ENCODE measurements around the gene LAMA2. TPM values are rescaled to one million over a fixed set of nuclear protein-coding genes. Genes with fewer than 3 reads are reported as not detected.

Gene LAMA2, protein sequence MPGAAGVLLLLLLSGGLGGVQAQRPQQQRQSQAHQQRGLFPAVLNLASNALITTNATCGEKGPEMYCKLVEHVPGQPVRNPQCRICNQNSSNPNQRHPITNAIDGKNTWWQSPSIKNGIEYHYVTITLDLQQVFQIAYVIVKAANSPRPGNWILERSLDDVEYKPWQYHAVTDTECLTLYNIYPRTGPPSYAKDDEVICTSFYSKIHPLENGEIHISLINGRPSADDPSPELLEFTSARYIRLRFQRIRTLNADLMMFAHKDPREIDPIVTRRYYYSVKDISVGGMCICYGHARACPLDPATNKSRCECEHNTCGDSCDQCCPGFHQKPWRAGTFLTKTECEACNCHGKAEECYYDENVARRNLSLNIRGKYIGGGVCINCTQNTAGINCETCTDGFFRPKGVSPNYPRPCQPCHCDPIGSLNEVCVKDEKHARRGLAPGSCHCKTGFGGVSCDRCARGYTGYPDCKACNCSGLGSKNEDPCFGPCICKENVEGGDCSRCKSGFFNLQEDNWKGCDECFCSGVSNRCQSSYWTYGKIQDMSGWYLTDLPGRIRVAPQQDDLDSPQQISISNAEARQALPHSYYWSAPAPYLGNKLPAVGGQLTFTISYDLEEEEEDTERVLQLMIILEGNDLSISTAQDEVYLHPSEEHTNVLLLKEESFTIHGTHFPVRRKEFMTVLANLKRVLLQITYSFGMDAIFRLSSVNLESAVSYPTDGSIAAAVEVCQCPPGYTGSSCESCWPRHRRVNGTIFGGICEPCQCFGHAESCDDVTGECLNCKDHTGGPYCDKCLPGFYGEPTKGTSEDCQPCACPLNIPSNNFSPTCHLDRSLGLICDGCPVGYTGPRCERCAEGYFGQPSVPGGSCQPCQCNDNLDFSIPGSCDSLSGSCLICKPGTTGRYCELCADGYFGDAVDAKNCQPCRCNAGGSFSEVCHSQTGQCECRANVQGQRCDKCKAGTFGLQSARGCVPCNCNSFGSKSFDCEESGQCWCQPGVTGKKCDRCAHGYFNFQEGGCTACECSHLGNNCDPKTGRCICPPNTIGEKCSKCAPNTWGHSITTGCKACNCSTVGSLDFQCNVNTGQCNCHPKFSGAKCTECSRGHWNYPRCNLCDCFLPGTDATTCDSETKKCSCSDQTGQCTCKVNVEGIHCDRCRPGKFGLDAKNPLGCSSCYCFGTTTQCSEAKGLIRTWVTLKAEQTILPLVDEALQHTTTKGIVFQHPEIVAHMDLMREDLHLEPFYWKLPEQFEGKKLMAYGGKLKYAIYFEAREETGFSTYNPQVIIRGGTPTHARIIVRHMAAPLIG (N-terminal part only)
- total RNA-seq = 0.47 and 0.64 TPM in 2 replicates

DNA sequence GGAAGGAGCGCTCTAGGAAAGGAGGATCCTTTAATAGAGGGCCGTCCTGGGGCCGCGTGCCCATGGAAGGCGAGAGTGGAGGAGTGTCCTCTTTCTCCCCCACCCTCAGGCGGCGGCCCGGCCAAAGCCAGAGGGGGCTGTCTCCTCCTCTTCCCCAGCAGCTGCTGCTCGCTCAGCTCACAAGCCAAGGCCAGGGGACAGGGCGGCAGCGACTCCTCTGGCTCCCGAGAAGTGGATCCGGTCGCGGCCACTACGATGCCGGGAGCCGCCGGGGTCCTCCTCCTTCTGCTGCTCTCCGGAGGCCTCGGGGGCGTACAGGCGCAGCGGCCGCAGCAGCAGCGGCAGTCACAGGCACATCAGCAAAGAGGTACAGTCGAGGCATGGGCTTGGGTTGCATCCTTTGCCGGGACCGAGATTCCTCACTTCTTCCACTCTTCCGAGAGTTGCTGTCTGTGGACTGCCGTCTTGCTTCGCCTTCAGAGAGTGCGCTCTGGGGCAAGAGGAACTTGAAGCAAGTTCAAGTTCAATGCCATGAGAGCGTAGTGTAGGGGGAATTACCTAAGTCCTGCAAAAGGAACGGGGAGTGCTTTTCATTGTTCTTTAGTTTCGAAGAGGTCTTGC lies at the start of gene LAMA2:
Gene LAMA2 (plus strand): TSS at position 148 of the 621 bp plus-strand sequence. CDS start 108 bp downstream, at position 256.
- Mint-ChIP-seq H3K27me3 (peaks cover 25% of the 10 kb centered on the region), H3K27ac (no peak within 1 kb of the TSS), H3K4me3 (no peak within 1 kb of the TSS), H3K36me3 (ENCODE audit: low read depth) (no peaks in the 10 kb centered on the region), H3K4me1 (peaks cover 3% of the 10 kb centered on the region), H3K9me3 (no peaks in the 10 kb centered on the region)
- intact Hi-C loops (cut with micrococcal nuclease) = no loop called here
- no peak for DNase-seq

DNA sequence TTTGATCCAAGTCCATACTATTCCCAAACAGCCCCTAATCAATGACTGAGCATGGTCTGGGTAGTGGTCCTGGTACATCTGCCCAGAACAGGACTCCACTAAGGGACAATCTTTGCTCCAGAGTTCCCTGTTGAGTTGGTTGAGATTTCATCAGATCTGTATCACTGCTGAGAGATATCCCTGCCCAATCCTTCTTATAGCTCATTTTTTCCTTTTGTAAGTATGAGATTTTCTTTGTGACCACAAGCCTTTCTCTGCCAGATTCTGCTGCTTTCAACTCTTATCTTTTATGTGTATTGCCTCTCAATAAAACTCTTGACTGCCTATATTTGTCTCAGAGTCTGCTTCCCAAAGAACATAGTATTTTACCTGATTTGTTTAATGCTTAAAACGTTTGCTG lies 46.2 kb upstream of the LAMA2 start:
- Mint-ChIP-seq H3K27ac (no peak overlapping the region), H3K36me3 (ENCODE audit: low read depth) (no peaks in the 10 kb centered on the region), H3K4me1 (no peaks in the 10 kb centered on the region), H3K27me3 (no peaks in the 10 kb centered on the region), H3K4me3 (no peak overlapping the region), H3K9me3 (no peaks in the 10 kb centered on the region)
- DNase-seq = no peak
- intact Hi-C loops (cut with micrococcal nuclease) = no loop called here

DNA sequence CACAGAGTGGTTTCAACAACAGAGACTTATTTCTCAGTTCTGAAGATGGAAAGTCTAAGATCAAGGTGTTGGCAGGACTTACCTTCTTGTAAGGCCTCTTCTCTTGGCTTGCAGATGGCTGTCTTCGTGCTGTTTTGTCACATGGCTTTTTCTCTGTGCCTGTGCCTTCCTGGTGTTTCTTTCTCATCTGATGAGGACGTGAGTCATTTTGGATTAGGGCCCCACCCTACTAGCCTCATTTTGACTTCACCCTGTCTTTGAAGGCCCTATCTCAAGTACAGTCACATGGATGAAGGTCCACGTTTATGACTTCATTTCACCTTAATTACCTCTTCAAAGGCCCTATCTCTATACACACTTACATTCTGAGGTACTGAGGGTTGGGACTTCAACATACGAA lies 41.4 kb upstream of the LAMA2 start:
- Mint-ChIP-seq H3K4me3 (no peak overlapping the region), H3K27ac (no peak overlapping the region), H3K4me1 (no peaks in the 10 kb centered on the region), H3K36me3 (ENCODE audit: low read depth) (no peaks in the 10 kb centered on the region), H3K27me3 (no peaks in the 10 kb centered on the region), H3K9me3 (no peaks in the 10 kb centered on the region)
- no peak for DNase-seq
- intact Hi-C loops (cut with micrococcal nuclease) = no loop called here

DNA sequence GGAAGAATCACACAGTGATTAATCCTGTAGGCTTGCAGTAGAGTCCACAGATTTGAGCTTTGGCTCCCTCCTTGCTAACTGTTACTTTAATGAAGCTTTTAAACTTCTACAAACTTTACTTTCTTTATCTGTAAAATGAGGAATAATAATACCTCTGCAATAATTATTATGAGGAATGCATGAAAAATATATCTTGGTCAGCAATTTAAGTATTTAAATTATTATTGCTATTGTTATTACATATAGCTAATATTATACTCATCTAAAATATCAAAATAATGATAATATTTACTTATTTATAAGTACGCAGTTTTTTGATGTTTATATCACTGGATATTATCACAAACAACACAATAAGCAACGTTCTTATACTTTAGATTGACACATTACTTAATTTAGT lies 38.3 kb upstream of the LAMA2 start:
- DNase-seq = no peak
- Mint-ChIP-seq H3K4me1 (no peaks in the 10 kb centered on the region), H3K9me3 (no peaks in the 10 kb centered on the region), H3K27ac (no peak overlapping the region), H3K36me3 (ENCODE audit: low read depth) (no peaks in the 10 kb centered on the region), H3K4me3 (no peak overlapping the region), H3K27me3 (no peaks in the 10 kb centered on the region)
- intact Hi-C loops (cut with micrococcal nuclease) = no loop called here

DNA sequence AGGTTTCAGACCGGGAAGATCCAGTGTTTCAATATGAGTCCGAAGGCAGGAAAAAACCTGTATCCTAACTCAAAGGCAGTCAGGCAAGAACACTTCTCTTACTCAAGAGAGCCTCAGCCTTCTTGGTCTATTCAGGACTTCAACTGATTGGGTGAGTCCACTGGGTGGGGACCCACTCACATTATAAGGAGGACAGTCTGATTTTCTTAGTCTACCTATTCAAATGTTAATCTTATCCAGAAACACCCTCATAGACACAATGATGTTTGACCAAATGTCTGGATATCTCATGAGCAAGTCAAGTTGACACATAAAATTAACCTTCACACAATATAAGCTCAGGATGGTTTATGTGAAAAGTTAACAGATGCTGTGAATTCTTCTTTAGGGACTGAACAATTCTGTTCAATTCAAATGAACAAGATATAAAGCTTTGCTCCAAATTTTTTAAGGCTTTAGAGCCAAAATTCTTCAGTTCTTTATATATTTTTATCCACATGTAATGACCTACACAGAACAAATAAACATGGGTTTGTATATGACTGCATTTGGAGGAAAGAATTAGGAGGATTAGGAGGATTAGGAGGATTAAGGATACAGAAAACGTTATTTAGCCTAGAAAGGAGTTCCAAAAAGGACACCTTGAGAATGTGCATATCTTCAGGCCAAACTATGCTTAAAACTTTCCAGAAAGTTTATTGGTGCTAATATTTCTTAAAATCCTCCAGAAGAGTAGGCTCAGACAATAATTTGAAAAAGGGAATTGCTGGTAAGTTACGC lies 35.3 kb upstream of the LAMA2 start:
- H3K27me3 Mint-ChIP-seq = no peaks in the 10 kb centered on the region
- no peak overlapping the region for H3K27ac Mint-ChIP-seq
- H3K4me3 Mint-ChIP-seq = no peak overlapping the region
- no peaks in the 10 kb centered on the region for H3K4me1 Mint-ChIP-seq
- no peaks in the 10 kb centered on the region for H3K9me3 Mint-ChIP-seq
- DNase-seq = no peak
- H3K36me3 Mint-ChIP-seq (ENCODE audit: low read depth) = no peaks in the 10 kb centered on the region
- intact Hi-C loops (cut with micrococcal nuclease) = no loop called here

DNA sequence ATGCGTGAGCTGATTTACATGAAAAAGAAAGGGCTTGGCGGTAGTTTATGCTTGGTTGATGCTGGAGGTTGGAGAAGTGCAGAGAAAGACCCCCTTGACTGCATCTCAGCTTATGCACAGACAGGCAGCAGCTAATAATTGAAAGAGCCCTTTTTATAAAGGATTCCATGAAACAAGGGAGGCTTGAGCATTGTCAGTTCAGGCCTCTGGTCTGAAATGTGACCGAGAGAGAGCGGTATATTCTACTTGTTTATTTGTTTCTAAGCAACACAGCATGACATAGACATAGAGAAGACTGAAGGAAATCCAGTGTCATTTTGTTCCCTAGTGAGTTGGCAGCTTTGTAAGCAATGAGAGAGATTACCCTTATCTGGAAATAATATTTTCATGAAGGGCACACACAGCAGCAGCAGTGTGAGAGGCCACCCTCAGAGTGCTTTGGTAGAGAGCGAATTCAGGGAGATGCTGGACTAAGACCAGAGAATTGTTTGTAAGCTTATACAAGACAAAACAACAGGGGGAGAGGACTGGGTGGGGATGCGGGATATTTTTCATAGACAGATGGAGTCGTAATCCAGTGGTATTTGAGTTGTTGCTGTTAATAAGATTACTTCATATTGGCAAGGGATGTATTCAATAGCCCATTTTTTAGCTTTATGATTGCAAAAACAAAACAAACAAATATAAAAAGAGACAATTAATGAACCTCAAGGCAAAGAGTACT lies 34.6 kb upstream of the LAMA2 start:
- H3K36me3 Mint-ChIP-seq (ENCODE audit: low read depth) = no peaks in the 10 kb centered on the region
- DNase-seq = no peak
- no peaks in the 10 kb centered on the region for H3K4me1 Mint-ChIP-seq
- H3K27me3 Mint-ChIP-seq = no peaks in the 10 kb centered on the region
- no peaks in the 10 kb centered on the region for H3K9me3 Mint-ChIP-seq
- H3K4me3 Mint-ChIP-seq = no peak overlapping the region
- intact Hi-C loops (cut with micrococcal nuclease) = no loop called here
- H3K27ac Mint-ChIP-seq = no peak overlapping the region

DNA sequence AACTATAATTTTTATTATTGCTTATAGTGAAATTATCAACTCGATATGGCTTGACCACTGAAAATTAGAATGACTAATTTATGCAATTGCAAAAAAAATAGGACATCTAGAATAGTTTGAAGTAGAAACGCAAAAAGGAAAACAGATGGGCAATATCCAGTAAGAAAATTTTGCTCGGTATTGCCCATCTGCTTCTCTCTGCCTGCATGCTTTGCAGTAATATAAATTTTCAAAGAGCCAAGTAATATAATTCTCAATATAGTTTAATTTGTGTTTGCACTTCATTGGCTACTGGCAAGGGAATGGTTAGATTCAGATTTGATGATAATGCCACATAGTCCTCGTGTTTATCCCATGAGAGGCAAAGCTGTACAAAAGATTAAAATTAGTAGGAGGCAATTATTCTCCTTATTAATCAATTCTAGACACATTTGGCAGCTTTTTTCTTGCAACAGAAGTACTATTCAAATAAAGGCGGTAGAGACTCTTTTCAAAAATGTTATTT lies 27.3 kb upstream of the LAMA2 start:
- intact Hi-C loops (cut with micrococcal nuclease) = no loop called here
- no peak for DNase-seq
- Mint-ChIP-seq H3K4me1 (no peaks in the 10 kb centered on the region), H3K27me3 (peaks cover 2% of the 10 kb centered on the region), H3K9me3 (no peaks in the 10 kb centered on the region), H3K4me3 (no peak overlapping the region), H3K27ac (no peak overlapping the region), H3K36me3 (ENCODE audit: low read depth) (no peaks in the 10 kb centered on the region)

DNA sequence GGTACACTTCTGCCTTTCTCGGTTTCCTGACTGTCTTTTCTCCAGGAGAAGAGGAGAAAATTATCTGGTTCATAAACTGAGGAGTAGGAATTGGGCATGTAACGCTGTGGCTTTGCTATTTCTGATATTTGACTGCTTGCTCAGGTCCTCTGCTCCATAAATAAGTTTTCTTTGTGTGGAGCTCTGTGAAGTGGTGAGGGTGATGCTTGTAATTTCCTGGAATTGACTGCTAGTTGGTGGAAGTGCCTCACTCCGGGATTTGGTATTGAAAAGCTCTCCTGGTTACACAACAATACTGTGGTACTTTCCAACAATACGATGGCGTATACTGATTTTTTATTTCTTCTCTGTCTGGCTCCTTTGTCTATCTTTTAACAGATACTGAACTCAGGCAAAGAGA lies 25.1 kb upstream of the LAMA2 start:
- intact Hi-C loops (cut with micrococcal nuclease) = no loop called here
- H3K27me3 Mint-ChIP-seq = peaks cover 2% of the 10 kb centered on the region
- H3K36me3 Mint-ChIP-seq (ENCODE audit: low read depth) = no peaks in the 10 kb centered on the region
- H3K4me3 Mint-ChIP-seq = no peak overlapping the region
- H3K9me3 Mint-ChIP-seq = no peaks in the 10 kb centered on the region
- H3K4me1 Mint-ChIP-seq = no peaks in the 10 kb centered on the region
- DNase-seq = no peak
- H3K27ac Mint-ChIP-seq = no peak overlapping the region

DNA sequence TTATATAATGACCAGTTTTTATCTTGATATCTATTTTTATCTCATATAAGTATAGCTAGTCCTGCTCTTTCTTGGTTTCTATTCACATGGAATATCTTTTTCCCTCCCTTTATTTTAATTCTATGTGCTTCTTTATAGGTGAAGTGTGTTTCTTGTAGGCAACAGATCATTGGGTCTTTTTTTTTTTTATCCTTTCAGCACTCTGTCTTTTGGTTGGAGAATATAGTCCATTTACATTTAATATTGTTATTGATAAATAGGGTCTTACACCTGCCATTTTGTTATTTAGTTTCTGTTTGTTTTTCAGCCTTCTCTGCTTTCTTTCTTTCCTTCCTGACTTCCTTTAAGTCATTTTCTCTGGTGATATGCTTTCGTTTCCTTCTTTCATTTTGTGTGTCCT lies 22.2 kb upstream of the LAMA2 start:
- Mint-ChIP-seq H3K27me3 (peaks cover 2% of the 10 kb centered on the region), H3K4me1 (no peaks in the 10 kb centered on the region), H3K9me3 (no peaks in the 10 kb centered on the region), H3K4me3 (no peak overlapping the region), H3K36me3 (ENCODE audit: low read depth) (no peaks in the 10 kb centered on the region), H3K27ac (no peak overlapping the region)
- no peak for DNase-seq
- intact Hi-C loops (cut with micrococcal nuclease) = no loop called here

DNA sequence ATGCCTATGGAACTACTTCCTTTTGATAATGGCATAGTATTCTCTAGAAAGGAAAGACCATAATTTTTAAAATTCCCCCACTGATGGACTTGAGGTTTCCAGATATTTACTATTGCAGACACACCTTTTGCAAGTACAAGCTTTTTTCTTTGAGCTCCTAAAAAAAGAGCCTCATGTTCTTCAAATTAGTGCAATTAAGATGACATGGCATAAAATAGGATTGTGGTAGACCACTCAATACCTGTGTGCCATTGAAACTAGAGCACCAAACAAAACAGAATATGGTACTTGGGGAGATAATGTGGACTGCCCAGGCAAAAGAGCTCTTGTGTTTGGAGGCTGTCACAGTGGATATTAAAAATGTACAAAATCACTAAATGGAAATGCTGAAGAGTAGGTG lies 19.0 kb upstream of the LAMA2 start:
- H3K9me3 Mint-ChIP-seq = no peaks in the 10 kb centered on the region
- no peak overlapping the region for H3K27ac Mint-ChIP-seq
- intact Hi-C loops (cut with micrococcal nuclease) = no loop called here
- H3K4me1 Mint-ChIP-seq = no peaks in the 10 kb centered on the region
- H3K27me3 Mint-ChIP-seq = no peaks in the 10 kb centered on the region
- no peak for DNase-seq
- H3K36me3 Mint-ChIP-seq (ENCODE audit: low read depth) = no peaks in the 10 kb centered on the region
- no peak overlapping the region for H3K4me3 Mint-ChIP-seq

DNA sequence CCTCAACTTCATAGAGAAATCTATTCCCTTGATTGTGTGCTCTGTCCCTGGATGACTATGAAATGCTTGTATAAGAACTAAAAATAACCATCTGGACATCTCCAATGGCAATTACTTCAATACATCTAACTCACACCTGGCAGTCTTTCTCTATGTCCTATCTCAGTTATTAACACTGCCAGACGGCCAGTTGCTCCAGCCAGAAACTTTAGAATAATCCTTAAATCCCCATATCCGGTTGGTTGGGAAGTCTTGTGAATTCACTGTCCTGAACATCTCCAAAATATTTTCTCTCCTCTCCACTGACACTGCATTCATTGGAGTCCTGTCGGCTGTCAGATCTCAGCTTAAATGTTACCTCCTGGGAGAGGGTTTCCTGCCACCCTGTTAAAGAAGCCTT lies 12.2 kb upstream of the LAMA2 start:
- Mint-ChIP-seq H3K9me3 (no peaks in the 10 kb centered on the region), H3K27ac (no peak overlapping the region), H3K4me1 (no peaks in the 10 kb centered on the region), H3K4me3 (no peak overlapping the region), H3K27me3 (no peaks in the 10 kb centered on the region), H3K36me3 (ENCODE audit: low read depth) (no peaks in the 10 kb centered on the region)
- intact Hi-C loops (cut with micrococcal nuclease) = no loop called here
- DNase-seq = no peak

DNA sequence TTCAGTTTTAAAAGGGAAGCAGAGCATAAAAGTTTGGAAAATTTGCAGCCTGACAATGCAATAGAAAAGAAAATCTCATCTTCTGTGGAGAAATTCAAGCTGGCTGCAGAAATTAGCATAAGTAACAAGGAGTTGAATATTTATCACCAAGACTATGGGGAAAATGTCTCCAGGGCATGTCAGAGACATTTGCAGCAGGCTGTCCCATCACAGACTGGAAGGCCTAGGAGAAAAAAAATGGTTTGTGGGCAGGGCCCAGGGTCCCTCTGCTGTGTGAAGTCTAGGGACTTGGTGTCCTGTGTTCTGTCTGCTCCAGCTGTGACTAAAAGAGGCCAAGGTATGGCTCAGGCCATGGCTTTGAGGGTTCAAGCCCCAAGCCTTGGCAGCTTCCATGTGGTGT lies 8.1 kb upstream of the LAMA2 start:
- H3K36me3 Mint-ChIP-seq (ENCODE audit: low read depth) = no peaks in the 10 kb centered on the region
- intact Hi-C loops (cut with micrococcal nuclease) = no loop called here
- H3K4me1 Mint-ChIP-seq = no peaks in the 10 kb centered on the region
- no peak overlapping the region for H3K4me3 Mint-ChIP-seq
- no peak overlapping the region for H3K27ac Mint-ChIP-seq
- DNase-seq = no peak
- H3K27me3 Mint-ChIP-seq = no peaks in the 10 kb centered on the region
- no peaks in the 10 kb centered on the region for H3K9me3 Mint-ChIP-seq

All from activated CD4-positive, alpha-beta T cell treated with anti-CD3 and anti-CD28 coated beads, Interleukin-2, amount 10 ng/mL, durations not matched to agents 24 days and 14 days (primary cell).